Astrocyte (in vitro differentiated cells and primary cell): Measurements from ENCODE around the gene IL13. TPM values are rescaled to one million over a fixed set of nuclear protein-coding genes. Genes with fewer than 3 reads are reported as not detected.

ENCODE experiments used
- DNase-seq: peaks from one replicate; pipeline ENCODE4 v3.0.0-alpha.2; 2010; ENCODE audit warnings: low read depth
- FAIRE-seq: peaks from 2 replicates; lab custom pipeline; 2011; peaks lifted over from hg19 to GRCh38; lab: Jason Lieb, UNC
- H2AFZ ChIP-seq: 2 replicates; pipeline ENCODE4 v1.6.0; 2012; ENCODE audit warnings: low read depth, low read length, inconsistent platforms
- H3K27ac ChIP-seq: 2 replicates; pipeline ENCODE4 v1.5.1; 2011; ENCODE audit warnings: low read depth, low read length, inconsistent platforms
- H3K27me3 ChIP-seq: 2 replicates; pipeline ENCODE4 v1.6.0; 2011; ENCODE audit warnings: low read length, inconsistent platforms; ENCODE audit not compliant: insufficient read depth
- H3K36me3 ChIP-seq: 2 replicates; pipeline ENCODE4 v1.5.1; 2011; ENCODE audit warnings: low read length, inconsistent platforms; ENCODE audit not compliant: insufficient read depth
- H3K4me1 ChIP-seq: 2 replicates; pipeline ENCODE4 v1.5.1; 2011; ENCODE audit warnings: low read length, inconsistent platforms; ENCODE audit not compliant: insufficient read depth
- H3K4me2 ChIP-seq: 2 replicates; pipeline ENCODE4 v1.6.0; 2012; ENCODE audit warnings: low read length, inconsistent platforms
- H3K4me3 ChIP-seq: 2 replicates; pipeline ENCODE4 v1.5.1; 2011; ENCODE audit warnings: low read depth, mild to moderate bottlenecking, low read length, inconsistent platforms; ENCODE audit not compliant: insufficient read depth
- H3K79me2 ChIP-seq: 2 replicates; pipeline ENCODE4 v1.6.0; 2012; ENCODE audit warnings: mild to moderate bottlenecking, low read length, inconsistent platforms; ENCODE audit not compliant: insufficient read depth
- H3K9ac ChIP-seq: 2 replicates; pipeline ENCODE4 v1.6.0; 2012; ENCODE audit warnings: mild to moderate bottlenecking, low read length, inconsistent platforms
- H3K9me3 ChIP-seq: 2 replicates; pipeline ENCODE4 v1.5.1; 2012; ENCODE audit warnings: low read depth, mild to moderate bottlenecking, low read length, inconsistent platforms; ENCODE audit not compliant: insufficient read depth
- H4K20me1 ChIP-seq: 2 replicates; pipeline ENCODE4 v1.6.0; 2012; ENCODE audit warnings: low read length, inconsistent platforms; ENCODE audit not compliant: insufficient read depth
- H3K27ac Mint-ChIP-seq: one replicate; pipeline ENCODE4 v1.8.0; 2021; ENCODE audit warnings: mild to moderate bottlenecking, mixed read lengths; ENCODE audit not compliant: unreplicated experiment
- H3K27me3 Mint-ChIP-seq: one replicate; pipeline ENCODE4 v1.8.0; 2021; ENCODE audit warnings: low read depth, mixed read lengths; ENCODE audit not compliant: unreplicated experiment
- H3K36me3 Mint-ChIP-seq: one replicate; pipeline ENCODE4 v1.8.0; 2021; ENCODE audit warnings: low read depth, mixed read lengths; ENCODE audit not compliant: unreplicated experiment
- H3K4me1 Mint-ChIP-seq: one replicate; pipeline ENCODE4 v1.8.0; 2021; ENCODE audit warnings: low read depth, mixed read lengths; ENCODE audit not compliant: unreplicated experiment
- H3K4me3 Mint-ChIP-seq: one replicate; pipeline ENCODE4 v1.8.0; 2021; ENCODE audit warnings: mild to moderate bottlenecking, moderate library complexity, mixed read lengths; ENCODE audit not compliant: unreplicated experiment
- H3K9me3 Mint-ChIP-seq: one replicate; pipeline ENCODE4 v1.8.0; 2021; ENCODE audit warnings: mild to moderate bottlenecking, mixed read lengths; ENCODE audit not compliant: unreplicated experiment
- CTCF ChIP-seq: IDR thresholded peaks from 2 replicates; pipeline ENCODE4 v1.5.1; 2011; ENCODE audit warnings: low read depth, mild to moderate bottlenecking, inconsistent platforms, low read length, moderate library complexity; ENCODE audit not compliant: insufficient read depth
- EZH2 ChIP-seq: IDR thresholded peaks from 2 replicates; pipeline ENCODE4 v1.6.1; 2012; ENCODE audit warnings: mild to moderate bottlenecking, low read length, inconsistent platforms; ENCODE audit not compliant: insufficient read depth
- total RNA-seq: library from RNA; stranded (reverse); gene quantifications from 2 replicates; pipeline ENCODE4 v1.2.1, GENCODE V29; 2021

The IL13 gene
- total RNA-seq, 1 donor from 2014 or later = not detected

GRCh38 chr5:132684922-132685720 lies 27.1 kb downstream of the IL13 start:
- Mint-ChIP-seq H3K4me3 (no peak overlapping the region), H3K4me1 (peaks cover 2% of the 10 kb centered on the region), H3K27me3 (no peaks in the 10 kb centered on the region), H3K27ac (no peak overlapping the region), H3K36me3 (peaks cover 5% of the 10 kb centered on the region), H3K9me3 (peaks cover 6% of the 10 kb centered on the region)
- TF ChIP-seq CTCF (no peak), EZH2 (no peak)
- Histone ChIP-seq H3K27ac (no peak overlapping the region), H3K4me3 (no peak overlapping the region), H3K9ac (no peak overlapping the region), H3K4me2 (no peak overlapping the region), H3K36me3 (no peaks in the 10 kb centered on the region), H3K9me3 (no peaks in the 10 kb centered on the region), H3K79me2 (no peaks in the 10 kb centered on the region), H2AFZ (no peak overlapping the region), H3K4me1 (no peaks in the 10 kb centered on the region), H4K20me1 (no peaks in the 10 kb centered on the region), H3K27me3 (no peaks in the 10 kb centered on the region)
- DNase-seq (no peak), FAIRE-seq (no peak)

- H3K27me3 Mint-ChIP-seq = no peaks in the 10 kb centered on the region
- H3K27me3 ChIP-seq = no peaks in the 10 kb centered on the region
- H4K20me1 ChIP-seq = no peaks in the 10 kb centered on the region
- no peaks in the 10 kb centered on the region for H3K9me3 ChIP-seq
- no peak for DNase-seq
- no peaks in the 10 kb centered on the region for H3K36me3 ChIP-seq
- H3K4me3 Mint-ChIP-seq = no peak overlapping the region
- H3K36me3 Mint-ChIP-seq = peaks cover 5% of the 10 kb centered on the region
- no peak overlapping the region for H3K27ac ChIP-seq
- H3K27ac Mint-ChIP-seq = no peak overlapping the region
- H2AFZ ChIP-seq = no peak overlapping the region
- no peak overlapping the region for H3K4me2 ChIP-seq
- TF ChIP-seq EZH2 (no peak), CTCF (no peak)
- no peak overlapping the region for H3K4me3 ChIP-seq
- no peak for FAIRE-seq
- H3K9ac ChIP-seq = no peak overlapping the region
- no peaks in the 10 kb centered on the region for H3K79me2 ChIP-seq
- H3K9me3 Mint-ChIP-seq = peaks cover 4% of the 10 kb centered on the region
- H3K4me1 ChIP-seq = no peaks in the 10 kb centered on the region
- H3K4me1 Mint-ChIP-seq = no peaks in the 10 kb centered on the region
Observed at GRCh38 chr5:132686193-132686592, 28.2 kb downstream of the IL13 start.

GRCh38 chr5:132687995-132688394 lies 30.0 kb downstream of the IL13 start:
- Mint-ChIP-seq H3K36me3 (peaks cover 2% of the 10 kb centered on the region), H3K4me1 (no peaks in the 10 kb centered on the region), H3K27ac (no peak overlapping the region), H3K4me3 (no peak overlapping the region), H3K27me3 (no peaks in the 10 kb centered on the region), H3K9me3 (peaks cover 3% of the 10 kb centered on the region)
- no peaks in the 10 kb centered on the region for H3K79me2 ChIP-seq
- no peak for DNase-seq
- H3K36me3 ChIP-seq = no peaks in the 10 kb centered on the region
- no peak overlapping the region for H3K4me2 ChIP-seq
- no peaks in the 10 kb centered on the region for H3K27me3 ChIP-seq
- H3K4me1 ChIP-seq = no peaks in the 10 kb centered on the region
- no peaks in the 10 kb centered on the region for H4K20me1 ChIP-seq
- FAIRE-seq = no peak
- no peak for TF ChIP-seq CTCF
- TF ChIP-seq EZH2 = no peak
- H3K4me3 ChIP-seq = no peak overlapping the region
- H3K9me3 ChIP-seq = no peaks in the 10 kb centered on the region
- no peak overlapping the region for H3K27ac ChIP-seq
- H2AFZ ChIP-seq = no peak overlapping the region
- H3K9ac ChIP-seq = no peak overlapping the region
